Choroid plexus epithelial cell (primary cell): Measurements from ENCODE around the gene SHC4.
"Not testable (repeated sequence)": the region's sequence is repeated elsewhere in the genome, so short reads cannot be mapped to it uniquely, and the experiment has no call there.

Experiments used
- DNase-seq: peaks from one replicate; pipeline ENCODE4 v3.0.0-alpha.2; 2010; ENCODE audit warnings: low read depth
- H3K4me3 ChIP-seq: 2 replicates; pipeline ENCODE4 v1.5.1; 2011; ENCODE audit warnings: low read depth, mild to moderate bottlenecking, control low read depth, low read length, moderate library complexity
- TF ChIP-seq, protein P1 (sequence below): conservative IDR thresholded peaks from 2 replicates; pipeline ENCODE4 v1.5.1; 2011; ENCODE audit warnings: low read depth, mild to moderate bottlenecking, control low read depth, inconsistent platforms, low read length, moderate library complexity

SHC4 gene

DNA sequence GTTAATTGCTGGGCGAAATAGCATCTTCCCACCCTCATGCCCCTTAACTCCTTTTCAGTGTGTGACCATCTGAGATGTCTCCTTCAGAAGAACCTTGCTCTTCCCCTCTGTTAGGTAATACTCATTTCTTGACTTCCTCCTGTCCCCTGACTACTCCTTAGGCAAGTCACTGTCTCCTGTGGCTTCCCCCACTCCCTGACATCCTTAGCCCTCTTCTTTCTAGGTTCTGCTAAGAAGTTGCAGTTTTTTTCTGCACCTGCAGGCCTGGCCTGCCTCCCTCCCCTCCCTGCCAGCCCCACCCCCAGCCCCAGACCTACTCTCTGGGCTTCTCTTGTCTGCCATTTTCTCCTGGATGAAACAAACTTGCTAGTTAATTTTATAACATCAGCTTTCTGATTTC is 101.0 kb downstream of the SHC4 start:
- no peak for DNase-seq
- no peak overlapping the region for H3K4me3 ChIP-seq
- TF ChIP-seq, protein P1, sequence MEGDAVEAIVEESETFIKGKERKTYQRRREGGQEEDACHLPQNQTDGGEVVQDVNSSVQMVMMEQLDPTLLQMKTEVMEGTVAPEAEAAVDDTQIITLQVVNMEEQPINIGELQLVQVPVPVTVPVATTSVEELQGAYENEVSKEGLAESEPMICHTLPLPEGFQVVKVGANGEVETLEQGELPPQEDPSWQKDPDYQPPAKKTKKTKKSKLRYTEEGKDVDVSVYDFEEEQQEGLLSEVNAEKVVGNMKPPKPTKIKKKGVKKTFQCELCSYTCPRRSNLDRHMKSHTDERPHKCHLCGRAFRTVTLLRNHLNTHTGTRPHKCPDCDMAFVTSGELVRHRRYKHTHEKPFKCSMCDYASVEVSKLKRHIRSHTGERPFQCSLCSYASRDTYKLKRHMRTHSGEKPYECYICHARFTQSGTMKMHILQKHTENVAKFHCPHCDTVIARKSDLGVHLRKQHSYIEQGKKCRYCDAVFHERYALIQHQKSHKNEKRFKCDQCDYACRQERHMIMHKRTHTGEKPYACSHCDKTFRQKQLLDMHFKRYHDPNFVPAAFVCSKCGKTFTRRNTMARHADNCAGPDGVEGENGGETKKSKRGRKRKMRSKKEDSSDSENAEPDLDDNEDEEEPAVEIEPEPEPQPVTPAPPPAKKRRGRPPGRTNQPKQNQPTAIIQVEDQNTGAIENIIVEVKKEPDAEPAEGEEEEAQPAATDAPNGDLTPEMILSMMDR, result no peak

DNA sequence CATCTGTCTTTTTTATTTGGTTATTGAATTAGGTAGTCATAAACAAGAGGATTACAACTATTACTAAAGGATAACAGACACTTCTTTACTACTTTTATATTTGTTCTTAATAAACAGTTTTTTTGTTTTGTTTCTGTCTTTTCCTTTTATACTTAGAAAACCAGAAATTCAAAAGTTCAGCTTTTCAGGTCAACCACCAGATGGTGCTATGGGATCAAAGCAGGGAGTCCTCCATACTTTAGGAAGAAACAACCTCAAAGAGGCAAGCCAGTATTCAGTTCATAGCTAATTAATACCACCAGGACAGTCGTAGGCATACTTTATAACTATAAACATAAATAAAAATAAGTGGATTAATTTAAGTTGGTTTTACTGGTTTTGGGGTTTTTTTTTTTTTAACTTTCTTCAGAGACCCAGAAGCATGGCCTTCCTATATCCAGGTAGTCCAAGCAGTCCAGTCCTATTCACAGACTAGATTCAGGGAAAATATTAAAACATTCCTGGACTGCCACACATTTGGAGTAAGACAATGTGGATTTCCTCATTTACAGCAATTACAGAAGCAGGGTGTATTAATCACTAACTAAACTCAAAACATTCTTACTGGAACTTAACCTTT is 101.8 kb downstream of the SHC4 start:
- peak; percentile 89 for DNase-seq
- no peak overlapping the region for H3K4me3 ChIP-seq
- TF ChIP-seq, protein P1, result peak; percentile 82

DNA sequence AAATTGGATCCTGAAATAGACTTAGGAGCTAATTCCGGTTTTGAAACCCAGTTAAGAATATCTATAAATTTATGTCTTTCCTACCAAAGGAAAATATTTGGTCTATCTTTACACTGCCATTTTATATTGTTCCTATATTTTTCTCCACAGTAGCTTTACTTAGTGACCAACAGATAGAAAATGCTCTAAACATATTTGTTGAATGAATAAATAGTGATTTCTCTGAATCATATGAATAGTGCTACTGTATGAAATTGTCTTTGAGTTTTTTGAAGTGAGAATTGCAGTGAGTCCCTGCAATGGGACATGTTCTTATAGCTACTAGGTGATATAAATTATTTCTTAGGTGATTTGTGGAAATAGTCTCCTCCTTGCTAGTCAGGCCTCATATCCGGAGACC is 104.3 kb downstream of the SHC4 start:
- DNase-seq, result no peak
- H3K4me3 ChIP-seq, result no peak overlapping the region
- TF ChIP-seq, protein P1, result no peak

DNA sequence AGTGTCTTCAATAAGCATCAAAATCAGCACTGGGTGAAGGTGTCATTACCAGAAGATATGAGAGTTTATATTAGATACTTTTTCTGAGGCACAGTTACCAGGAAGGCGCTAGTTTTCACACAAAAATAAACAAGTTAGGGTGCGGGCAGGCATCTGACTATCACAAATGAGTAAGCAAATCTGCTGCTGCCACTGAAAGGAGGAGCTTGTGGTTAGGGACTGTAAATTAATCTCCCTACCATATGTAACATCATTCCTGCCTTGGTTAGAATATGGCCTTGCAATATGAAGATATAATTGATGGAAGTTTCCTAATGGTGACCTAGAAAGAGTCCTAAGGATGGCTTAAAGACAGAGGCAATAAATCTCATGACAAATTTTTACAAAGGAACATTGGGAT is 105.3 kb downstream of the SHC4 start:
- no peak overlapping the region for H3K4me3 ChIP-seq
- DNase-seq, result peak; percentile 84
- TF ChIP-seq, protein P1, result no peak

DNA sequence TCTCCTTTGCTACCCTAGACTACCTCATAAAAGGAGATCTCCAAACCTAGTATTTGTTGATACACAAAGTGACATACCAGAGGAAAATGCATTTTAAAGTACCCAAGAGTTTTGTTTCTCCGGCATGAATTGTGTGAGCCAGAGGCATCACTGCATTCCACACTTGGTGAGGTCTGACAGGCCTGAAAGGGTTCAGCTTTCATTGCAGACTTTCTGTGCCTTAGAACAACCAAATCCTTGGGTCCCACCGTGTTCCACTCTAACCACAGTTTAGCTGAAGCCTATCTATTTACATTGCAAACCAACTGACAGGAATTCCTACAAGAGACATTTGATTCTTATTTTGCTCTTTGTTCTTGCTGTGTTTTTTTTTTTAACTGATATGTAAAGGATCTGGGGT is 106.8 kb downstream of the SHC4 start:
- DNase-seq, result peak; percentile 85
- TF ChIP-seq, protein P1, result no peak
- no peak overlapping the region for H3K4me3 ChIP-seq

DNA sequence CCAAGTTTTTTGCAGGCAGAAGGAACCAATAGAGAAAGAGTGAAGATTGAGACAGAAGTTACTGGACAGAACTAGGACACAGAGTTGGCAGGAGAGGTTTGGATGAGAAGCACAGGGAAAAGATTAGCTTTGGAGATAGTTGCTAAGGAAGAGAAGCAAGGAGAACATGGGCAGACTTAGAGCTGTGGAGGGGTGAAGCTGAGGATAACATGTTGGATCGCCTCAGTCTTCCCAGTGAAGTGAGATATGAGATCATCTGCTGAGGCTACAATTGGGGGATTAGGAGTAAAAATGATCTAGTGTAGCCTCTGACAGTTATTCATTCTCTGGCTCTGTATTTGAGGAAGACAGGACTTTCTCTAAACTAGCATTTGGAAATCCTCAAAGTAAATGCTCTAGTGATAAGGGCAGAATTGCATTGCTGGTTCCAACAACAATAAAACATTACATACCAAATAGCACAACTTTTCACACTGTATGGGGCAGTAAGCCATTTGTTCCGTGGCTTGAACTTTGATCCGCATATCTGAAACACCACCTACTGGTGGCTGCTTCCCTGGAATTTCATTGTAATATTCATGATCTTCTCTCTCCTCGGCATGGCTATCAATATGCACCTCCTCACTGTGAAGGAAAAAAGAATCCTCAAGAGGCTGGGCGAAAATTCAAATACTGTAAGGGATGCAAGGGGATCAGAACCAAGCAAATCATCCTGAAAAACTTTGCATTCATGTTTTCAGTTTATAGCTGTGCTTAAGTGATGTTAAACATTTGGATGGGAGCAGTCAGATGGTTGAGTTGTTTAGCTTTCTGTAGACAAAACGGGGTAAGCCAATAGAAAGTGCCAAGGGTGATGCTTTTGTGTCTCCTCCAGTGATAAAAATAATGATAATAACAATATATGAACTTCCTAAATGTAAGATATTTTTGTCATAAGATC is 107.9 kb downstream of the SHC4 start:
- TF ChIP-seq, protein P1, result peak; percentile 64
- DNase-seq, result peak; percentile 74
- H3K4me3 ChIP-seq, result no peak overlapping the region

DNA sequence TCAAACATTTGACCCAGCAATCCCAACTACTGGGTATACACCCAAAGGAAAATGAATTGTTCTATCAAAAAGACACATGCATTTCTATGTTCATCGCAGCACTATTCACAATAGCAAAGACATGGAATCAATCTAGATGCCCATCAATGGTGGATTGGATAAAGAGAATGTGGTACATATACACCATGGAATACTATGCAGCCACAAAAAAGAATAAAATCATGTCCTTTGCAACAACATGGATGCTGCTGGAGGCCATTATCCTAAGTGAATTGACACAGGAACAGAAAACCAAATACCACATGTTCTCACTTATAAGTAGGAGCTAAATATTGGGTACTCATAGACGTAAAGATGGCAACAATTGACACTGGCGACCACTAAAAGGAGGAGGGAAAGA is 109.3 kb downstream of the SHC4 start:
- not testable (repeated sequence) for H3K4me3 ChIP-seq, DNase-seq
